ENCODE data around the gene RIF1.

RIF1 gene

GRCh38 chr2:151522556-151522955 lies 112.9 kb downstream of the RIF1 start:
- DNase-seq: no peak

GRCh38 chr2:151523850-151524249 lies 114.1 kb downstream of the RIF1 start:
- no peak for DNase-seq

DNA sequence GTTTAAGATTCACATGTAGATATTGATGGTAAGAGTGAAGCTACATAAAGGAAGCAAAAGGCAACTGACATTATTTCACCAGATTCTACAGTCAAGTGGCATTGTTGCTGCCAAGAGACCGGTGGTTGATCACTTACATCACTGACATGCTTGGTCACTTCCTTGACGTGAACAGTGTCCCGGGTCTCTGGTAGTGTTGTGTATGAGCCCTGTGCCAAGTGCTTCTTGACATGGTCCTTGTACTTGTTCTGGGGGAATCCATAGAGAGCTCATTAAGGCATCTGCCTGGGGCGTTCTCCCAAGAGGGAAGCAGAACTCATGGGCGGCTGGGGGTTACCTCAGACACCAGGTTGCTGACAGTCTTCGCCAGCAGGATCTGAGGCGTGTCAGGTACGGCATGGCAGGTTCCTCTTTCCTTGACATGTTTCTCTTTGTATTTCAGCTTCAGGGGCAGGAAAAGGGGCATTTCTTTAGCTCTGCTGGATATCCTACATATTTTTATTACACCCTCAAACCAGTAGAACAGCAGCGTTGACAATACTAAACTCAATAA lies 116.2 kb downstream of the RIF1 start:
- no peak for DNase-seq

DNA sequence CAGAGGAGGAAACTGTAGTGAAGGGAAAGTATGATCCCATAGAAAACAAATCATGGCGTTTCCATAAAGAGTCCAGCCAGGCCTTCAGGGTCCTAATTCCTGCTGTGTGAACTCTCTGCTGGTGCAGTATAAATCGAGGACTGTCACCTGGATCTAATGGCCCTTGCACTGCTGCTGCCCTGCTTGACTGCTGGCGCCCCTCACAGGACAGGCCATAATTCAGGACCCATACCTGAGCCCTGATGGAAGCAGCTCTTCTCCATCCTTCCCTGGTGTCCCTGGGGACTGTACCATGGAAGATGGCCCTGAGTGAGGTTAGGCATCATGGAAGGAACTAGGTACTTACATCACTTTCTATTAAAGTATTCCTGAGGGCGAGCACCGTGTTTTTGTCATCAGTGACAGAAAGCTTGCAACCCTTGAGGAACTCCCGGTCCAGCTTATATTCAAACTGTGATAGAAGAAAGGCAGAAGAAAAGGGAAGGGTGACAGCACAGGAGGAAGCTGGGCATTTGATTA lies 116.9 kb downstream of the RIF1 start:
- no peak for DNase-seq

Data from OCI-M1 (cell line).